Activated T-cell treated with anti-CD3 and anti-CD28 coated beads, Interleukin-2, amount 50 U/mL, for 24 hours (primary cell): ENCODE measurements around the gene ADCY5.

ENCODE experiments used
- DNase-seq: peaks from one replicate; pipeline ENCODE4 v3.0.0-alpha.2; 2020
- H3K27ac Mint-ChIP-seq: 2 replicates; pipeline ENCODE4 v1.8.0; 2020; ENCODE audit warnings: mild to moderate bottlenecking, mixed read lengths
- H3K27me3 Mint-ChIP-seq: 2 replicates; pipeline ENCODE4 v1.8.0; 2020; ENCODE audit warnings: mixed read lengths
- H3K36me3 Mint-ChIP-seq: 2 replicates; pipeline ENCODE4 v1.8.0; 2020; ENCODE audit warnings: low read depth, mixed read lengths
- H3K4me1 Mint-ChIP-seq: 2 replicates; pipeline ENCODE4 v1.8.0; 2020; ENCODE audit warnings: low read depth, mixed read lengths
- H3K4me3 Mint-ChIP-seq: 2 replicates; pipeline ENCODE4 v1.8.0; 2020; ENCODE audit warnings: mild to moderate bottlenecking, moderate library complexity, mixed read lengths
- H3K9me3 Mint-ChIP-seq: 2 replicates; pipeline ENCODE4 v1.8.0; 2020; ENCODE audit warnings: mixed read lengths

The ADCY5 gene

GRCh38 chr3:123384256-123384655 is 64.6 kb downstream of the ADCY5 start:
- no peaks in the 10 kb centered on the region for H3K4me1 Mint-ChIP-seq
- no peaks in the 10 kb centered on the region for H3K36me3 Mint-ChIP-seq
- H3K9me3 Mint-ChIP-seq, result no peaks in the 10 kb centered on the region
- DNase-seq, result no peak
- no peak overlapping the region for H3K27ac Mint-ChIP-seq
- no peak overlapping the region for H3K4me3 Mint-ChIP-seq
- H3K27me3 Mint-ChIP-seq, result peaks cover 17% of the 10 kb centered on the region

GRCh38 chr3:123383091-123384053 is 65.5 kb downstream of the ADCY5 start:
- Mint-ChIP-seq H3K4me1 (no peaks in the 10 kb centered on the region), H3K4me3 (no peak overlapping the region), H3K27me3 (peaks cover 17% of the 10 kb centered on the region), H3K36me3 (no peaks in the 10 kb centered on the region), H3K27ac (no peak overlapping the region), H3K9me3 (no peaks in the 10 kb centered on the region)
- DNase-seq, result no peak

GRCh38 chr3:123380261-123380660 is 68.6 kb downstream of the ADCY5 start:
- Mint-ChIP-seq H3K4me1 (no peaks in the 10 kb centered on the region), H3K9me3 (no peaks in the 10 kb centered on the region), H3K4me3 (no peak overlapping the region), H3K36me3 (no peaks in the 10 kb centered on the region), H3K27me3 (no peaks in the 10 kb centered on the region), H3K27ac (no peak overlapping the region)
- DNase-seq, result no peak

- DNase-seq, result no peak
- H3K27ac Mint-ChIP-seq, result no peak overlapping the region
- H3K4me1 Mint-ChIP-seq, result no peaks in the 10 kb centered on the region
- no peak overlapping the region for H3K4me3 Mint-ChIP-seq
- no peaks in the 10 kb centered on the region for H3K9me3 Mint-ChIP-seq
- no peaks in the 10 kb centered on the region for H3K27me3 Mint-ChIP-seq
- H3K36me3 Mint-ChIP-seq, result no peaks in the 10 kb centered on the region
Observed at GRCh38 chr3:123379041-123379830, 69.7 kb downstream of the ADCY5 start.

GRCh38 chr3:123378409-123378915 is 70.4 kb downstream of the ADCY5 start:
- no peaks in the 10 kb centered on the region for H3K4me1 Mint-ChIP-seq
- no peak for DNase-seq
- H3K4me3 Mint-ChIP-seq, result no peak overlapping the region
- H3K9me3 Mint-ChIP-seq, result no peaks in the 10 kb centered on the region
- no peaks in the 10 kb centered on the region for H3K27me3 Mint-ChIP-seq
- H3K36me3 Mint-ChIP-seq, result no peaks in the 10 kb centered on the region
- no peak overlapping the region for H3K27ac Mint-ChIP-seq

GRCh38 chr3:123377243-123377740 is 71.6 kb downstream of the ADCY5 start:
- DNase-seq, result no peak
- H3K4me1 Mint-ChIP-seq, result no peaks in the 10 kb centered on the region
- no peaks in the 10 kb centered on the region for H3K27me3 Mint-ChIP-seq
- H3K9me3 Mint-ChIP-seq, result no peaks in the 10 kb centered on the region
- no peak overlapping the region for H3K27ac Mint-ChIP-seq
- H3K36me3 Mint-ChIP-seq, result no peaks in the 10 kb centered on the region
- H3K4me3 Mint-ChIP-seq, result no peak overlapping the region

GRCh38 chr3:123376451-123377242 is 72.2 kb downstream of the ADCY5 start:
- Mint-ChIP-seq H3K27me3 (no peaks in the 10 kb centered on the region), H3K27ac (no peak overlapping the region)

GRCh38 chr3:123375014-123375940 is 73.6 kb downstream of the ADCY5 start:
- Mint-ChIP-seq H3K27me3 (no peaks in the 10 kb centered on the region), H3K27ac (no peak overlapping the region), H3K4me1 (no peaks in the 10 kb centered on the region), H3K4me3 (no peak overlapping the region), H3K36me3 (no peaks in the 10 kb centered on the region), H3K9me3 (no peaks in the 10 kb centered on the region)
- DNase-seq, result no peak

More at GRCh38 chr3:123376451-123377242, 72.2 kb downstream of the ADCY5 start:
- DNase-seq, result no peak
- no peaks in the 10 kb centered on the region for H3K9me3 Mint-ChIP-seq
- H3K36me3 Mint-ChIP-seq, result no peaks in the 10 kb centered on the region
- no peak overlapping the region for H3K4me3 Mint-ChIP-seq
- H3K4me1 Mint-ChIP-seq, result no peaks in the 10 kb centered on the region

GRCh38 chr3:123374016-123374415 is 74.9 kb downstream of the ADCY5 start:
- DNase-seq, result no peak
- Mint-ChIP-seq H3K27ac (no peak overlapping the region), H3K27me3 (no peaks in the 10 kb centered on the region), H3K4me1 (no peaks in the 10 kb centered on the region), H3K9me3 (no peaks in the 10 kb centered on the region), H3K4me3 (no peak overlapping the region), H3K36me3 (no peaks in the 10 kb centered on the region)

- H3K4me3 Mint-ChIP-seq, result no peak overlapping the region
- DNase-seq, result no peak
- no peaks in the 10 kb centered on the region for H3K9me3 Mint-ChIP-seq
- no peaks in the 10 kb centered on the region for H3K4me1 Mint-ChIP-seq
- H3K36me3 Mint-ChIP-seq, result no peaks in the 10 kb centered on the region
- H3K27me3 Mint-ChIP-seq, result no peaks in the 10 kb centered on the region
- no peak overlapping the region for H3K27ac Mint-ChIP-seq
Observed at GRCh38 chr3:123373474-123373987, 75.4 kb downstream of the ADCY5 start.

- no peaks in the 10 kb centered on the region for H3K36me3 Mint-ChIP-seq
- no peaks in the 10 kb centered on the region for H3K27me3 Mint-ChIP-seq
- no peak for DNase-seq
- H3K27ac Mint-ChIP-seq, result no peak overlapping the region
- no peaks in the 10 kb centered on the region for H3K4me1 Mint-ChIP-seq
- H3K9me3 Mint-ChIP-seq, result peaks cover 3% of the 10 kb centered on the region
- no peak overlapping the region for H3K4me3 Mint-ChIP-seq
Observed at GRCh38 chr3:123372686-123373473, 76.0 kb downstream of the ADCY5 start.

GRCh38 chr3:123371859-123372685 is 76.8 kb downstream of the ADCY5 start:
- H3K27me3 Mint-ChIP-seq, result no peaks in the 10 kb centered on the region

More at GRCh38 chr3:123371859-123372685, 76.8 kb downstream of the ADCY5 start:
- Mint-ChIP-seq H3K27ac (no peak overlapping the region), H3K36me3 (no peaks in the 10 kb centered on the region), H3K9me3 (peaks cover 3% of the 10 kb centered on the region), H3K4me1 (no peaks in the 10 kb centered on the region), H3K4me3 (no peak overlapping the region)
- DNase-seq, result no peak
